Measurements from ENCODE around the gene FAM3D.

Gene FAM3D

DNA sequence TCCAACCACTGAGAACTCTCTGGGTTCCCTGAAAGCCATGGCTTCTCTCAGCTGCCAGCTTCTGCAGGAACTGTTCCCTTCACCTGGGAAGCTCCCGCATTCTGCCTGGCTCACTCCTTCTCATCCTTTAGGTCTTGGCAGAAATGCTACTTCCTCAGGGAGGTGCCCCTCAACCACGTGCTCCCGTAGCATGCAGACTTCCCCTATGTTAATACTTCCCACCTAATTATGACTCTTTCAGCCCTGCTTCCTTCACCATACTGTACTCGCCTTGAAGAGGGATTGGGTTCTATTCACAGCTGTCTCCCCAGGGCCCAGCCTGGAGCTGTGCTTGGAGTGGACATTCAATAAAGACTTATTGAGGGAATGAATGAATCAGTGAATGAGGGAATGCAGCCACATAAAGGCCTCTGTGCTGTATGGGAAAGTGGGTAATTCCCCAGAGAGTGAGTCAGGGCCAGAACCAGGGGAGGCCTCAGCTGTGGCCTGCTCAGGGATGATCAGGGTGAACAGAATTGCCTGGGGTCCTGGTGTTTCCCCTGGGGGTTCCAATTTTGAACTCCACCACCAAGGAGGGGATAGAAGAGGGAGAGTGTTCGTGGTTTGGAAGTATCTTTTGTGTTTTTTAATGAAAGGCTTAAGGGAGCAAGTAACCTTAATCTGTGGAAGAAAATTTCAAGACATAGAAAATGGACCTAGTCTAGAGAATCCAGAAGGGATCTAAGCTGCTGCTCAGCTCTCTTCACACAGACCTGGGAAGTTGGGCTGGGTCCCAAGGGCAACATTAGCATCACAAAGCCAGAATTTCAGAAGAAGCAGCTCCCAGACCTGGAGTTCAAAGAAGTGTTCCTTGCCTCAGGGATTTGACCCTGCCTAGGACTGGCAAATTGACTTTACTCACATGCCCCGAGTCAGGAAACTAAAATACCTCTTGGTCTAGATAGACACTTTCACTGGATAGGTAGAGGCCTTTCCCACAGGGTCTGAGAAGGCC, 74.8 kb downstream of the FAM3D start (continued):
- no peak for TF ChIP-seq REST (tag by site-specific recombination; IDR thresholded peaks at IDR 0.05)
- TF ChIP-seq ZNF184 (tag by site-specific recombination; IDR thresholded peaks at IDR 0.05), result no peak
- no peak for TF ChIP-seq ZNF302 (tag by site-specific recombination; IDR thresholded peaks at IDR 0.05; ENCODE audit: low read depth)

DNA sequence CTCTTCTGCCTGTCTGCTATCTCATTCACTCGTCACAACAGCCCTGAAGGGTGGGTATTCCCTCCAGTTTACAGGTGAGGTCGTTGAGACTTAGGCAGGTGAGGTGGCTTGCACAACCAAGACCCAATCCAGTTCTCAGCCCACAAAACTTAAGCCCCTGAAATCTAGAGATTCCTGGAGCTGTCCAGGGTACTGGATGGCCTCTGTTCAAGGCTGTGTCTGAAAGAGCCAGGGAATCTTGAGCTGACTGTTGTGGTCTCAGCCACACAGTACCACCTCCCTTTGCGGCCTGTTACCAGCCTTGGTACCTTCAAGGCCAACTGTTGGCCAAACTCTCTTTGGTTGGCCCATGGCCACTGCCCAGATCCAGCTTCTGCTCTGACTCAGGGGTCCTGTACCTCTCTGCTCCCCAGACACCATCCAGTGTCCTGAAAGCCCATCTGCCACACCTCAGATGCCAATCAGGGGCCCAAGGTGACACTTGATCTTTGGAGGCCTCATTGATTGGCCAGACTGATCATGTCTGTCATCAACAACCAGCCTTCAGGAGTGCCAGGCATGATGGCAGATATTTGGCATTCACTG, 78.5 kb downstream of the FAM3D start:
- TF ChIP-seq ZNF132 (tag by site-specific recombination; IDR thresholded peaks at IDR 0.05; ENCODE audit: borderline replicate concordance) (no peak), REST (tag by site-specific recombination; IDR thresholded peaks at IDR 0.05) (peak; percentile 95)
- ChIA-PET CTCF (interaction anchor here (0.5 to 0.9 kb wide), 3 partner anchors 40 to 1795 kb away, joined by 3 to 4 read pairs (median 4); no protein-coding TSS in a partner anchor), POLR2A (no interaction called here)
- H3K4me3 ChIP-seq (ENCODE audit: low read depth, low read length), result no peak overlapping the region
- H3K36me3 ChIP-seq (ENCODE audit: control insufficient read depth in 2 of 2, insufficient read depth in 1 of 2, low read length in 2 of 2), result no peaks in the 10 kb centered on the region
- no peak overlapping the region for H3K27ac ChIP-seq (ENCODE audit: extremely low read depth, low read depth, low read length)
- no peaks in the 10 kb centered on the region for H3K4me1 ChIP-seq (ENCODE audit: control insufficient read depth, insufficient read depth, low read length)
- H3K9me3 ChIP-seq (ENCODE audit: control insufficient read depth, insufficient read depth, low read depth, low read length), result no peaks in the 10 kb centered on the region

DNA sequence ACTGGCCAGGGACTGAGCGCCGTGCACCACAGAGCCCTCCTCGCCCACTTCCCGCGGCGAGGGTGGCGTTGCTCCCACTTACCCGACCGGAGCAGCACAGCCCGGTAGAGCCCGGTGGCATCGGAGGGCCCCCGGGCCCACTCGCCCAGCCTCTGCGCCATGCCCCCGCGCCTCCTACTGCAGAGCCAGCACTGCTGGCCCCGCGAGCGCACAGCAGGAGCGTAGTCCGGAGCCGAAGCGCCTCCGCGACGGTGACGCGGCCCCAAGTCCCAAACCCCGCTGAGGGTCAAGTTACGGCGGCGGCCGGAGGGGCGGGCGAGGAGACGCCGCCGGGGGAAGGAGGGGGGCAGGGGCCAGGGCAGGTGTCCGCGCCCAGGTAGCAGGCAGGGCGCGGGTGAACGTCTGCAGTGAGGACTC, 79.8 kb downstream of the FAM3D start:
- CTCF ChIA-PET, result interaction anchor here (0.7 kb wide), 1 partner anchor 57 kb away, joined by 3 read pairs; no protein-coding TSS in a partner anchor
- H3K9me3 ChIP-seq (ENCODE audit: control insufficient read depth, insufficient read depth, low read depth, low read length), result no peaks in the 10 kb centered on the region
- H3K4me3 ChIP-seq (ENCODE audit: low read depth, low read length), result no peak overlapping the region
- no peak overlapping the region for H3K27ac ChIP-seq (ENCODE audit: extremely low read depth, low read depth, low read length)
- no peak for TF ChIP-seq ZNF677 (tag by site-specific recombination; IDR thresholded peaks at IDR 0.05)
- TF ChIP-seq, protein P1, sequence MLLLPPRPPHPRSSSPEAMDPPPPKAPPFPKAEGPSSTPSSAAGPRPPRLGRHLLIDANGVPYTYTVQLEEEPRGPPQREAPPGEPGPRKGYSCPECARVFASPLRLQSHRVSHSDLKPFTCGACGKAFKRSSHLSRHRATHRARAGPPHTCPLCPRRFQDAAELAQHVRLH (tag by site-specific recombination; IDR thresholded peaks at IDR 0.05), result no peak
- no peaks in the 10 kb centered on the region for H3K4me1 ChIP-seq (ENCODE audit: control insufficient read depth, insufficient read depth, low read length)
- POLR2A ChIA-PET, result no interaction called here
- H3K36me3 ChIP-seq (ENCODE audit: control insufficient read depth in 2 of 2, insufficient read depth in 1 of 2, low read length in 2 of 2), result no peaks in the 10 kb centered on the region

DNA sequence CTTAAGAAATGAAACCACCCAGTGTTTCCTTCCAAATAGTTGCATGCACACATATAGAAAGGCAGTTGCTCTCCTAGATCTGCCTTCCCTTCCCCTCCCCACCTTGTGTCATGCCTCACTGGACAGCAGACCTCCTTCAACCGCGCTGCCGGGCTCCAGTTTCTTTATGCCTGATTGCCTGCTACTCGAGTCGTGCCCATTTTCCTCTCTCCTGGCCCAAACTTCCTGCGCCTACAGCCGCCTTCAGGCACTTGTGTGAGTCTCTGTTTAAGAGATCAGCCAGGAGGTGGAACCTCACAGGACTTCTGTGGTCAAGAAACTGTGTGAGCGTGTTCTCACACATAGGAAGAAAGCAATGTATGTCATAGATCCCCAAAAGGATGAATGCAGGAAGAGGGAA, 80.6 kb downstream of the FAM3D start:
- Histone ChIP-seq H3K36me3 (ENCODE audit: control insufficient read depth in 2 of 2, insufficient read depth in 1 of 2, low read length in 2 of 2) (no peaks in the 10 kb centered on the region), H3K9me3 (ENCODE audit: control insufficient read depth, insufficient read depth, low read depth, low read length) (no peaks in the 10 kb centered on the region), H3K4me1 (ENCODE audit: control insufficient read depth, insufficient read depth, low read length) (0 out of 2 replicates have a peak, but pooled peaks cover 2% of the 10 kb centered on the region), H3K4me3 (ENCODE audit: low read depth, low read length) (no peak overlapping the region), H3K27ac (ENCODE audit: extremely low read depth, low read depth, low read length) (no peak overlapping the region)
- POLR2A ChIA-PET, result no interaction called here
- CTCF ChIA-PET, result interaction anchor here (1.4 to 1.9 kb wide), 2 partner anchors 10 to 17 kb away, joined by 8 read pairs; partner anchors contain the start of gene FAM107A
- TF ChIP-seq ZNF239 (tag by site-specific recombination; IDR thresholded peaks at IDR 0.05), result no peak
- no peak for TF ChIP-seq ZFP37 (tag by site-specific recombination; IDR thresholded peaks at IDR 0.05)
- no peak for TF ChIP-seq ZNF596 (tag by site-specific recombination; IDR thresholded peaks at IDR 0.05)
- no peak for TF ChIP-seq SCRT1 (tag by site-specific recombination; IDR thresholded peaks at IDR 0.05; ENCODE audit: borderline replicate concordance)
- TF ChIP-seq YY1 (tag by site-specific recombination; IDR thresholded peaks at IDR 0.05), result no peak
- TF ChIP-seq ZNF776 (tag by site-specific recombination; IDR thresholded peaks at IDR 0.05; ENCODE audit: borderline replicate concordance), result no peak
- no peak for TF ChIP-seq ZNF692 (tag by site-specific recombination; IDR thresholded peaks at IDR 0.05)
- TF ChIP-seq ZNF138 (tag by site-specific recombination; IDR thresholded peaks at IDR 0.05; ENCODE audit: borderline replicate concordance), result no peak
- no peak for TF ChIP-seq ZSCAN16 (tag by site-specific recombination; IDR thresholded peaks at IDR 0.05)
- no peak for TF ChIP-seq ZNF292 (tag by site-specific recombination; IDR thresholded peaks at IDR 0.05; ENCODE audit: borderline replicate concordance, low read depth)
